NCI-H510A (cell line): ENCODE data around the gene BEST3.
"Not testable (repeated sequence)": the region's sequence is repeated elsewhere in the genome, so short reads cannot be mapped to it uniquely, and the experiment has no call there.

Source experiments
- DNase-seq: peaks from one replicate; lab custom pipeline; 2025; lab: John Stamatoyannopoulos, UW

BEST3 gene

GRCh38 chr12:69688021-69688420 lies 11.1 kb downstream of the BEST3 start:
- DNase-seq = no peak

GRCh38 chr12:69687390-69687789 lies 11.7 kb downstream of the BEST3 start:
- no peak for DNase-seq

GRCh38 chr12:69686731-69687130 lies 12.4 kb downstream of the BEST3 start:
- no peak for DNase-seq

GRCh38 chr12:69685810-69686209 lies 13.3 kb downstream of the BEST3 start:
- no peak for DNase-seq

- DNase-seq = no peak
Observed at GRCh38 chr12:69684466-69684865, 14.6 kb downstream of the BEST3 start.

GRCh38 chr12:69682110-69682755 lies 16.9 kb downstream of the BEST3 start:
- DNase-seq = no peak

GRCh38 chr12:69679119-69679518 lies 20.0 kb downstream of the BEST3 start:
- no peak for DNase-seq

GRCh38 chr12:69676257-69677012 lies 22.7 kb downstream of the BEST3 start:
- DNase-seq = no peak

- no peak for DNase-seq
Observed at GRCh38 chr12:69672195-69672594, 26.9 kb downstream of the BEST3 start.

- peak; percentile 89 for DNase-seq
Observed at GRCh38 chr12:69671597-69671996, 27.5 kb downstream of the BEST3 start.

- no peak for DNase-seq
Observed at GRCh38 chr12:69666798-69667197, 32.3 kb downstream of the BEST3 start.

GRCh38 chr12:69664930-69665377 lies 34.1 kb downstream of the BEST3 start:
- not testable (repeated sequence) for DNase-seq

- no peak for DNase-seq
Observed at GRCh38 chr12:69663726-69664125, 35.4 kb downstream of the BEST3 start.

- no peak for DNase-seq
Observed at GRCh38 chr12:69662764-69663163, 36.3 kb downstream of the BEST3 start.

GRCh38 chr12:69661386-69661785 lies 37.7 kb downstream of the BEST3 start:
- DNase-seq = no peak

GRCh38 chr12:69660164-69660863 lies 38.8 kb downstream of the BEST3 start:
- DNase-seq = no peak

- DNase-seq = no peak
Observed at GRCh38 chr12:69658203-69658602, 40.9 kb downstream of the BEST3 start.

GRCh38 chr12:69657376-69658137 lies 41.5 kb downstream of the BEST3 start:
- DNase-seq = no peak

GRCh38 chr12:69655616-69656340 lies 43.3 kb downstream of the BEST3 start:
- DNase-seq = no peak

- no peak for DNase-seq
Observed at GRCh38 chr12:69653703-69654102, 45.4 kb downstream of the BEST3 start.

GRCh38 chr12:69651922-69652321 lies 47.2 kb downstream of the BEST3 start:
- no peak for DNase-seq

GRCh38 chr12:69649529-69649928 lies 49.6 kb downstream of the BEST3 start:
- DNase-seq = no peak
